Measurements from ENCODE around the gene ADAMTS16. TPM values are rescaled to one million over a fixed set of nuclear protein-coding genes. Genes with fewer than 3 reads are reported as not detected.
"Not testable (repeated sequence)": the region's sequence is repeated elsewhere in the genome, so short reads cannot be mapped to it uniquely, and the experiment has no call there.

The ADAMTS16 gene
- total RNA-seq, 4 donors from 2014 or later = 1.5 to 2.8 (median 2.0) TPM

DNA sequence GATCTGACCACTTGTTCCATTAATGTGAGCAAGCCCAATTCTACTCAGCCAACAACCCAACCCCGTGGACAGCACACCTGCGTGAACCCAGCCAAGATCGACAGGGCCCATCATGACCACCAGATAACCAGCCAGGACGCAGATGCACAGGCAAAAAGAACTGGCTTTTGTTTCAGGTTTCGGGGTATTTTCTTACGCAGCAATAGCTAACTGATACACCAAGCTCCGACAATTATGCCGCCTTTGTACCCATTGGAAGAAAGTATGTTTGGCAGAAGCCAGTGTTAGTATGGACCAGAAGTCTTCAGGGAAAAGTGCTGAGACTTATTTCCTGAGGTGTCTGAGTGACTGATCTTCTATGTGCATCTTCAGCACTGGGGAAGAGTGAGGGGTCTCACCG lies 6.0 kb upstream of the ADAMTS16 start:
- DNase-seq (ENCODE audit: low spot score in 2 of 2) = no peak
- no peaks in the 10 kb centered on the region for H3K36me3 ChIP-seq
- H3K4me1 ChIP-seq = no peaks in the 10 kb centered on the region
- peaks cover 0 to 1% of the 10 kb centered on the region in 2 donors for H3K27me3 ChIP-seq
- H3K9me3 ChIP-seq = peaks cover 0 to 5% (median 0%) of the 10 kb centered on the region in 4 donors
- 98 to 100% methylated on average over 9 of the region's 9 CpGs for WGBS, 2 donors
- TF ChIP-seq POLR2A (IDR thresholded peaks at IDR 0.05) = no peak
- TF ChIP-seq, protein P1, sequence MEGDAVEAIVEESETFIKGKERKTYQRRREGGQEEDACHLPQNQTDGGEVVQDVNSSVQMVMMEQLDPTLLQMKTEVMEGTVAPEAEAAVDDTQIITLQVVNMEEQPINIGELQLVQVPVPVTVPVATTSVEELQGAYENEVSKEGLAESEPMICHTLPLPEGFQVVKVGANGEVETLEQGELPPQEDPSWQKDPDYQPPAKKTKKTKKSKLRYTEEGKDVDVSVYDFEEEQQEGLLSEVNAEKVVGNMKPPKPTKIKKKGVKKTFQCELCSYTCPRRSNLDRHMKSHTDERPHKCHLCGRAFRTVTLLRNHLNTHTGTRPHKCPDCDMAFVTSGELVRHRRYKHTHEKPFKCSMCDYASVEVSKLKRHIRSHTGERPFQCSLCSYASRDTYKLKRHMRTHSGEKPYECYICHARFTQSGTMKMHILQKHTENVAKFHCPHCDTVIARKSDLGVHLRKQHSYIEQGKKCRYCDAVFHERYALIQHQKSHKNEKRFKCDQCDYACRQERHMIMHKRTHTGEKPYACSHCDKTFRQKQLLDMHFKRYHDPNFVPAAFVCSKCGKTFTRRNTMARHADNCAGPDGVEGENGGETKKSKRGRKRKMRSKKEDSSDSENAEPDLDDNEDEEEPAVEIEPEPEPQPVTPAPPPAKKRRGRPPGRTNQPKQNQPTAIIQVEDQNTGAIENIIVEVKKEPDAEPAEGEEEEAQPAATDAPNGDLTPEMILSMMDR (IDR thresholded peaks at IDR 0.05) = no peak
- no peak for TF ChIP-seq EP300 (IDR thresholded peaks at IDR 0.05)
- no peak overlapping the region for H3K4me3 ChIP-seq
- no peak overlapping the region for H3K27ac ChIP-seq

DNA sequence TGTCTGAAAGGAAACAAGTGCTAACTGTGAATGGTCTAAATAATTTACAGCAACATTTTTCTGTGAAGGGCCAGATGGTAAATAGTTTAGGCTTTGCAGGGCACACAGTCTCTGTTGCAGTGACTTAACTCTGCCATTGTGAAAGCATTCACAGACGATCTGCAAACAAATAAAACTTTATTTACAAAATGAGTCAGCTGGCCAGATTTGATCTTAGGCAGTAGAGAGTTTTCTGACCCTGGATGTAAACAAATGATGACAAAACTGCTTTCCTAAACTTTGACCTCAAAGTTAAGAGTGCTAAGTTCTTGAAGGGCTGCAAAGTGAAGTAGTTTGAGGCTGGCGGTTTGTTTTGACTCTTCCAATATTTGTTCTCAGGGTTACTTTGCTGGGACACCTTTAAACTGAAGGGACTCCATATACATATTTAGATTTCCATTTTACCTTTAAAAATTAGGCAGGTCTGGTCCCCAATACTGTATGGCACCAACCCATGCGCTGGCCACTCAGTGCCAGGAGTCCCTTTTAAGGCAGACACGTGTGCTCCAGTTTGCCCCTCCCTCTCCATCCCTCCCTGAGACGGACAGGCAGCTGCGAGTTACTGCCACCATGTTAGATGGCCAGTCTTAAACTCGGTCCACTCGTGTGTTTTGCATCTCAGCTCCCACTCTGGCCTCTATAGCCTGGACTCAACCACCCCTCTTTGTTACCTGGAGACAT lies 4.0 kb upstream of the ADAMTS16 start:
- H3K4me1 ChIP-seq = peaks cover 0 to 20% (median 10%) of the 10 kb centered on the region in 4 donors
- no peak overlapping the region for H3K4me3 ChIP-seq
- H3K27me3 ChIP-seq = peaks cover 0 to 21% of the 10 kb centered on the region in 2 donors
- WGBS, 2 donors = 50 to 62% methylated on average over 8 of the region's 8 CpGs
- H3K36me3 ChIP-seq = no peaks in the 10 kb centered on the region
- peaks cover 0 to 5% (median 0%) of the 10 kb centered on the region in 4 donors for H3K9me3 ChIP-seq
- TF ChIP-seq POLR2A (IDR thresholded peaks at IDR 0.05) (no peak), EP300 (IDR thresholded peaks at IDR 0.05) (no peak)
- TF ChIP-seq, protein P1 (IDR thresholded peaks at IDR 0.05) = no peak
- no peak overlapping the region for H3K27ac ChIP-seq
- DNase-seq (ENCODE audit: low spot score in 2 of 2) = no peak

DNA sequence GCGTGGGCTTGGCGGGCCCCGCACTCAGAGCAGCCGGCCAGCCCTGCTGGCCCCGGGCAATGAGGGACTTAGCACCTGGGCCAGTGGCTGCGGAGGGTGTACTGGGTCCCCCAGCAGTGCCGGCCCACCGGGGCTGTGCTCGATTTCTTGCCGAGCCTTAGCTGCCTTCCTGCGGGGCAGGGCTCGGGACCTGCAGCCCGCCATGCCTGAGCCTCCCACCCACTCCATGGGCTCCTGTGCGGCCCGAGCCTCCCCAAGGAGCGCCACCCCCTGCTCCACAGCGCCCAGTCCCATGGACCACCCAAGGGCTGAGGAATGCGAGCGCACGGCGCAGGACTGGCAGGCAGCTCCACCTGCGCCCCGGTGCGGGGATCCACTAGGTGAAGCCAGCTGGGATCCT lies 2.3 kb upstream of the ADAMTS16 start:
- 97% methylated on average over 11 to 18 of the region's 24 CpGs for WGBS, 2 donors

DNA sequence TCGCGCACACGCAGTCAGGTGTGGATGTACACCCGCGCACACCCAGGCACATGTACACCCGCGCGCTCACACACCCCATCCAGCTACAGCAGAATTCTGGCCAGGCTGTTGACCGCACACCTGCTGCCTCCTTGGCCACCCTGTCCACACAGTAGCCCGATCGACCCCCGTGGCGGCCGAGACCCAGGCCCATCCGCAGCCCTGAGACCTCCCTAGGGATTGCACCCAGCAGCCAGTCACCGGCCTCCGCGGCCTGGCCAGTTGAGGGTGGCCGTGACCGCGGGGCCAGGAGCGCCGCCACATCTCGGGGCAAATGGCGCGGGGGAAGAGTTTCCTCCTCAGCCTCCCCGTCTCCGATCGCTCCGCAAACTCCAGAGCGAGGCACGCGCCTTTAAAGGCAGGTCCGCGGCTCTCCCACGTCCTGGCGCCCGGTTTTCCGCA lies 774 bp upstream of the ADAMTS16 start:
- peak overlapping the region; percentile 33 to 55 (median 42) for H3K4me3 ChIP-seq
- WGBS, 2 donors = 18 to 33% methylated on average over 28 to 33 of the region's 39 CpGs
- peak overlapping the region in 1 of 4 donors; percentile 75 for H3K27ac ChIP-seq

More for the DNA sequence above, 2.3 kb upstream of the ADAMTS16 start:
- DNase-seq (ENCODE audit: low spot score in 2 of 2); H3K9me3 ChIP-seq; H3K27ac ChIP-seq; H3K36me3 ChIP-seq; H3K4me3 ChIP-seq: not testable (repeated sequence)
- Histone ChIP-seq H3K4me1 (peaks cover 0 to 24% (median 10%) of the 10 kb centered on the region in 4 donors), H3K27me3 (peaks cover 0 to 24% of the 10 kb centered on the region in 2 donors)

DNA sequence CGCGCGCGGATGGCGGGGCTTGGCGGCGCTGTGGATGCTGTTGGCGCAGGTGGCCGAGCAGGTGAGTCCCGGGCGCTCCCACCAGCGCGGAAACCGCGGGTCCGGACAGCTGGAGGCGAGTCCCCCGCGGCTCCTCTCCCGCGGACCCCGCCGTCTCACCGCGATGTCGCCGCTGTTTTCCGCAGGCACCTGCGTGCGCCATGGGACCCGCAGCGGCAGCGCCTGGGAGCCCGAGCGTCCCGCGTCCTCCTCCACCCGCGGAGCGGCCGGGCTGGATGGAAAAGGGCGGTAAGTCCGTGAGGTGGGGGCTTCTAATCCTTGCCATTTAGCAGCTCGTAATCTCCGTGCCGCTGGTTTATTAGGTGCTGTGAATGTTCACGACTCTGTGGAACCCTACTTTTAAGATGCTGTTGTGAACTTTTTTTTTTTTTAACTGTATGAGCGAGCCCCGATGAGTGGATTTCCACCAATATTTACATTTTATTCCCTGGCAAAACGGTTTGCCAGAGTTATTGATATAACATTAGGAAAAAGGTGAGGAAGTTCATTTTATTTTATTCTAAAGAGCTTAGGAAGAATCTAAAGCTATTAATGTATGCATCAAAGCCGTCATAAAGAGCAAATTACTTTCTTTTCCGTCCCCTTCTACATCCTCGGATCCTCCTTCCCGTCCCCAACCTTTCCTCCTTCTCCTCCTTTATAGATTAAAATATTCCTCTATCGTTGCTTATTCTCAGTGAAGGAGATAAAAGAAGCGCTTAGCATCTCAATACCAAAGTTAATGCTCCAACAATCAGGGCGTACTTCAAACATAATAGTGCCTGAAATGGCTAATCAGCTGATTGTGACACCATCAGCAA lies 579 bp downstream of the ADAMTS16 start:
- TF ChIP-seq, protein P1 (IDR thresholded peaks at IDR 0.05) = no peak
- TF ChIP-seq POLR2A (IDR thresholded peaks at IDR 0.05) (no peak), EP300 (IDR thresholded peaks at IDR 0.05) (no peak)
- Histone ChIP-seq H3K4me1 (peaks cover 0 to 24% (median 10%) of the 10 kb centered on the region in 4 donors), H3K27ac (peak overlapping the region in 2 of 4 donors; percentile 48 to 75), H3K27me3 (peaks cover 0 to 24% of the 10 kb centered on the region in 2 donors), H3K4me3 (peak overlapping the region; percentile 33 to 55 (median 42)), H3K36me3 (no peaks in the 10 kb centered on the region), H3K9me3 (no peaks in the 10 kb centered on the region)
- DNase-seq (ENCODE audit: low spot score in 2 of 2) = no peak
- WGBS, 2 donors = 2 to 4% methylated on average over 24 to 37 of the region's 57 CpGs

More for the DNA sequence above, 774 bp upstream of the ADAMTS16 start:
- H3K27me3 ChIP-seq = peaks cover 0 to 24% of the 10 kb centered on the region in 2 donors
- no peaks in the 10 kb centered on the region for H3K9me3 ChIP-seq
- no peaks in the 10 kb centered on the region for H3K36me3 ChIP-seq
- peaks cover 0 to 24% (median 10%) of the 10 kb centered on the region in 4 donors for H3K4me1 ChIP-seq
- no peak for DNase-seq (ENCODE audit: low spot score in 2 of 2)
- TF ChIP-seq, protein P1 (IDR thresholded peaks at IDR 0.05) = no peak
- TF ChIP-seq EP300 (IDR thresholded peaks at IDR 0.05) (no peak), POLR2A (IDR thresholded peaks at IDR 0.05) (no peak)
